Liver (tissue), 9 donors: ENCODE results near the gene GRID1. TPM values are rescaled to one million over a fixed set of nuclear protein-coding genes. Genes with fewer than 3 reads are reported as not detected.

Experiments
- DNase-seq: peaks from one replicate; pipeline ENCODE4 v3.0.0-alpha.2; 2017; ENCODE audit warnings: low spot score
- H3K27ac ChIP-seq, 2 donors: one replicate each; pipeline ENCODE4 v1.7.0; 2013; ENCODE audit warnings: inconsistent platforms in 2 of 2, low read length in 2 of 2, control low read depth in 1 of 2, low read depth in 1 of 2, mild to moderate bottlenecking in 1 of 2
- H3K27me3 ChIP-seq, 4 donors: one replicate each; pipeline versions ENCODE4 v1.6.1 to v1.7.0; 2013; ENCODE audit warnings: low read length in 3 of 4, inconsistent platforms in 1 of 4, mild to moderate bottlenecking in 1 of 4, moderate library complexity in 1 of 4; ENCODE audit not compliant: control insufficient read depth in 4 of 4, insufficient read depth in 4 of 4
- H3K36me3 ChIP-seq, 4 donors: one replicate each; pipeline versions ENCODE4 v1.6.1 to v1.7.0; 2013; ENCODE audit warnings: low read length in 3 of 4, mild to moderate bottlenecking in 3 of 4, low read depth in 1 of 4, moderate library complexity in 1 of 4; ENCODE audit not compliant: control insufficient read depth in 4 of 4, insufficient read depth in 3 of 4
- H3K4me1 ChIP-seq, 4 donors: one replicate each; pipeline versions ENCODE4 v1.6.1 to v1.7.0; 2013; ENCODE audit warnings: low read length in 3 of 4, mild to moderate bottlenecking in 3 of 4, moderate library complexity in 1 of 4; ENCODE audit not compliant: control insufficient read depth in 4 of 4, insufficient read depth in 4 of 4
- H3K4me3 ChIP-seq, 3 donors: one replicate each; pipeline versions ENCODE4 v1.6.1 to v1.7.0; 2013; ENCODE audit warnings: low read length in 3 of 3, control low read depth in 1 of 3, low read depth in 1 of 3, mild to moderate bottlenecking in 1 of 3
- H3K9ac ChIP-seq, 2 donors: one replicate each; pipeline ENCODE4 v1.7.0; 2013; ENCODE audit warnings: low read length in 2 of 2, mild to moderate bottlenecking in 2 of 2, moderate library complexity in 2 of 2, control low read depth in 1 of 2, low read depth in 1 of 2
- H3K9me3 ChIP-seq, 4 donors: one replicate each; pipeline versions ENCODE4 v1.6.1 to v1.7.0; 2013; ENCODE audit warnings: low read length in 3 of 4; ENCODE audit not compliant: control insufficient read depth in 4 of 4
- EGR1 ChIP-seq, 2 donors: IDR thresholded peaks; 2 replicates each; pipeline ENCODE4 v1.6.1; 2016 to 2018; ENCODE audit warnings: antibody characterized with exemption in 2 of 2, low read depth in 2 of 2
- FOXA1 ChIP-seq: IDR thresholded peaks from 2 replicates; pipeline ENCODE4 v1.6.1; 2016; ENCODE audit warnings: antibody characterized with exemption
- FOXA2 ChIP-seq: IDR thresholded peaks from 2 replicates; pipeline ENCODE4 v1.6.1; 2016; ENCODE audit warnings: antibody characterized with exemption
- HNF4A ChIP-seq, 2 donors: conservative IDR thresholded peaks; 2 replicates each; pipeline ENCODE4 v1.6.1; 2016; ENCODE audit warnings: antibody characterized with exemption in 2 of 2, mild to moderate bottlenecking in 2 of 2
- HNF4G ChIP-seq: IDR thresholded peaks from 2 replicates; pipeline ENCODE4 v1.6.1; 2016; ENCODE audit warnings: antibody characterized with exemption
- JUND ChIP-seq, 2 donors: IDR thresholded peaks; 2 replicates each; pipeline ENCODE4 v1.6.1; 2016; ENCODE audit warnings: antibody characterized with exemption in 2 of 2
- NR2F2 ChIP-seq: IDR thresholded peaks from 2 replicates; pipeline ENCODE4 v1.6.1; 2016; ENCODE audit warnings: antibody characterized with exemption
- SP1 ChIP-seq: IDR thresholded peaks from 2 replicates; pipeline ENCODE4 v1.6.1; 2018; ENCODE audit warnings: antibody characterized with exemption, mild to moderate bottlenecking
- TAF1 ChIP-seq: conservative IDR thresholded peaks from 2 replicates; pipeline ENCODE4 v1.6.1; 2016; ENCODE audit warnings: antibody characterized with exemption, mild to moderate bottlenecking
- YY1 ChIP-seq: IDR thresholded peaks from 2 replicates; pipeline ENCODE4 v1.6.1; 2016; ENCODE audit warnings: antibody characterized with exemption, mild to moderate bottlenecking
- WGBS: extraction: QIAGEN DNeasy Blood & Tissue Kit; methylation state at CpG from one replicate; pipeline ENCODE4 v1.1.7; 2013; 5-methylcytosine and 5-hydroxymethylcytosine counted together
- polyA plus RNA-seq, 2 donors: library from polyadenylated mRNA; stranded (reverse) in 1 of 2; unstranded in 1 of 2; fragments of 200-250 nt in 1 of 2; fragments of >200 nt in 1 of 2; fragmentation: Nextera tagmentation in 1 of 2; extraction: Ambion mirVana in 1 of 2; gene quantifications; one replicate each; pipeline versions ENCODE4 v1.2.1 to v1.2.3, GENCODE V29; 2013 to 2015
- total RNA-seq, 2 donors: library from RNA; depleted of rRNA; stranded (reverse); fragments of >200 nt; gene quantifications; one replicate each; pipeline ENCODE4 v1.2.3, GENCODE V29; 2014
- TF ChIP-seq, protein P1 (sequence below): fragments of 150-350 bp; IDR thresholded peaks from 2 replicates; pipeline ENCODE4 v1.5.1; 2017; ENCODE audit warnings: improper control_type of control experiment, low read depth, low read length; ENCODE audit not compliant: missing input control
- TF ChIP-seq, protein P2 (sequence below): IDR thresholded peaks from 2 replicates; pipeline ENCODE4 v1.6.1; 2016; ENCODE audit warnings: antibody characterized with exemption
- TF ChIP-seq, protein P3 (sequence below): IDR thresholded peaks from 2 replicates; pipeline ENCODE4 v1.6.1; 2016; ENCODE audit warnings: antibody characterized with exemption
- TF ChIP-seq, protein P4 (sequence below): IDR thresholded peaks from 2 replicates; pipeline ENCODE4 v1.6.1; 2016; ENCODE audit warnings: antibody characterized with exemption
- TF ChIP-seq, protein P5 (sequence below): IDR thresholded peaks from 2 replicates; pipeline ENCODE4 v1.6.1; 2016; ENCODE audit warnings: antibody characterized with exemption, mild to moderate bottlenecking
- donor health status: healthy.
- donor health status: healthy.
- donor health status: healthy.
- donor health status: healthy.
- donor health status: healthy.

The GRID1 gene
- total and polyA plus RNA-seq, 4 donors: 0.09 to 0.17 (median 0.14) TPM; not detected in 1

DNA sequence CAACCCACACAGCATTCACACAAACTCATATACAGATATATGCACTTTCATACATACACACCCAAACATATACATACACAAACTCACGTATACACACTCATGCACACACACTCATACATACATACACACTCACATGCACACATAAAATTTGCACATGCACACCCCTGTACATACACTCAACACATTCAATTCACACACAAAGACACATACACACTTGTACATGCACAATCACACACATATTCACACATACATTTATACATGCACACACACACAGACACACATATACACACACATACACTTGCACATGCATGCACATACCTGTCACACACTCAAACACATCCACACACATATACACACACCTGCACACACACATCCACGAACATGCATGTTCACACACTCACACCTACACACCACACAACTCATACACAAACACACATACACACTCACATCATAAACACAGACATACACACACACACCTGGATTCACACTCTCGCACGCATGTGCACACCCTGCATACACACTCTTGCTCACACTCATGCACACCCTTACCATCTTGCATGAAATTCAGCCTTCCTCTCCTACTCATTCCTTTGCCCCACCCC lies 451.2 kb downstream of the GRID1 start:
- no peaks in the 10 kb centered on the region for H3K27me3 ChIP-seq
- no peak overlapping the region for H3K4me3 ChIP-seq
- H3K9ac ChIP-seq: no peak overlapping the region
- H3K36me3 ChIP-seq: no peaks in the 10 kb centered on the region
- TF ChIP-seq JUND (IDR thresholded peaks at IDR 0.05) (no peak), FOXA1 (no peak), NR2F2 (no peak), HNF4G (no peak), HNF4A (conservative IDR thresholded peaks at IDR 0.05) (no peak), SP1 (no peak), EGR1 (IDR thresholded peaks at IDR 0.05; ENCODE audit: low read depth in 2 of 2) (no peak), FOXA2 (no peak), TAF1 (no peak)
- TF ChIP-seq, protein P1, sequence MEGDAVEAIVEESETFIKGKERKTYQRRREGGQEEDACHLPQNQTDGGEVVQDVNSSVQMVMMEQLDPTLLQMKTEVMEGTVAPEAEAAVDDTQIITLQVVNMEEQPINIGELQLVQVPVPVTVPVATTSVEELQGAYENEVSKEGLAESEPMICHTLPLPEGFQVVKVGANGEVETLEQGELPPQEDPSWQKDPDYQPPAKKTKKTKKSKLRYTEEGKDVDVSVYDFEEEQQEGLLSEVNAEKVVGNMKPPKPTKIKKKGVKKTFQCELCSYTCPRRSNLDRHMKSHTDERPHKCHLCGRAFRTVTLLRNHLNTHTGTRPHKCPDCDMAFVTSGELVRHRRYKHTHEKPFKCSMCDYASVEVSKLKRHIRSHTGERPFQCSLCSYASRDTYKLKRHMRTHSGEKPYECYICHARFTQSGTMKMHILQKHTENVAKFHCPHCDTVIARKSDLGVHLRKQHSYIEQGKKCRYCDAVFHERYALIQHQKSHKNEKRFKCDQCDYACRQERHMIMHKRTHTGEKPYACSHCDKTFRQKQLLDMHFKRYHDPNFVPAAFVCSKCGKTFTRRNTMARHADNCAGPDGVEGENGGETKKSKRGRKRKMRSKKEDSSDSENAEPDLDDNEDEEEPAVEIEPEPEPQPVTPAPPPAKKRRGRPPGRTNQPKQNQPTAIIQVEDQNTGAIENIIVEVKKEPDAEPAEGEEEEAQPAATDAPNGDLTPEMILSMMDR: no peak
- TF ChIP-seq, protein P2, sequence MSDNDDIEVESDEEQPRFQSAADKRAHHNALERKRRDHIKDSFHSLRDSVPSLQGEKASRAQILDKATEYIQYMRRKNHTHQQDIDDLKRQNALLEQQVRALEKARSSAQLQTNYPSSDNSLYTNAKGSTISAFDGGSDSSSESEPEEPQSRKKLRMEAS: no peak
- TF ChIP-seq, protein P3, sequence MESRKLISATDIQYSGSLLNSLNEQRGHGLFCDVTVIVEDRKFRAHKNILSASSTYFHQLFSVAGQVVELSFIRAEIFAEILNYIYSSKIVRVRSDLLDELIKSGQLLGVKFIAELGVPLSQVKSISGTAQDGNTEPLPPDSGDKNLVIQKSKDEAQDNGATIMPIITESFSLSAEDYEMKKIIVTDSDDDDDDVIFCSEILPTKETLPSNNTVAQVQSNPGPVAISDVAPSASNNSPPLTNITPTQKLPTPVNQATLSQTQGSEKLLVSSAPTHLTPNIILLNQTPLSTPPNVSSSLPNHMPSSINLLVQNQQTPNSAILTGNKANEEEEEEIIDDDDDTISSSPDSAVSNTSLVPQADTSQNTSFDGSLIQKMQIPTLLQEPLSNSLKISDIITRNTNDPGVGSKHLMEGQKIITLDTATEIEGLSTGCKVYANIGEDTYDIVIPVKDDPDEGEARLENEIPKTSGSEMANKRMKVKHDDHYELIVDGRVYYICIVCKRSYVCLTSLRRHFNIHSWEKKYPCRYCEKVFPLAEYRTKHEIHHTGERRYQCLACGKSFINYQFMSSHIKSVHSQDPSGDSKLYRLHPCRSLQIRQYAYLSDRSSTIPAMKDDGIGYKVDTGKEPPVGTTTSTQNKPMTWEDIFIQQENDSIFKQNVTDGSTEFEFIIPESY: no peak
- TF ChIP-seq, protein P4, sequence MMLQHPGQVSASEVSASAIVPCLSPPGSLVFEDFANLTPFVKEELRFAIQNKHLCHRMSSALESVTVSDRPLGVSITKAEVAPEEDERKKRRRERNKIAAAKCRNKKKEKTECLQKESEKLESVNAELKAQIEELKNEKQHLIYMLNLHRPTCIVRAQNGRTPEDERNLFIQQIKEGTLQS: no peak
- DNase-seq: no peak
- H3K4me1 ChIP-seq: peaks cover 0 to 9% (median 3%) of the 10 kb centered on the region in 4 donors
- H3K9me3 ChIP-seq: no peaks in the 10 kb centered on the region
- 95% methylated on average over 4 of the region's 4 CpGs for WGBS
- no peak overlapping the region for H3K27ac ChIP-seq

DNA sequence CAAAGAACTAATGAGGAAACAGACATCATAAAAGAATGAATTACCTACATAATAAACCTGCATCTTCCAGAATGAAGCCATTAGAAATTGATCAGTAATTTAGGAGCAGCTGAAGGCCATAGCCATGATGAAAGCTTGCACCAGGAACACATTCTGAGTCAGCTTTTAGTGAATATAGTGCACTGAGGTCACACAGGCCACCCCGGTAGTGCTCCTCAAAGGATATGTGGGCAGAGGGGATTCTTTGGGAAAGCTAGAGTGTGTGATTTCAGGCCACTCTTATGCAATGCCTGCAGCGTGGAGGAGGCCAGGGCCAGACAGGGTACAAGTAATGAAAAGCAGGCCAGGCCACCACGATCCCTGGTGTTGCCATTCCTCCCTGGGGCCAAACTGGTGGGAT lies 451.9 kb downstream of the GRID1 start:
- TF ChIP-seq HNF4G (no peak), YY1 (no peak), HNF4A (conservative IDR thresholded peaks at IDR 0.05) (no peak), EGR1 (IDR thresholded peaks at IDR 0.05; ENCODE audit: low read depth in 2 of 2) (no peak)
- TF ChIP-seq, protein P2: no peak
- TF ChIP-seq, protein P5, sequence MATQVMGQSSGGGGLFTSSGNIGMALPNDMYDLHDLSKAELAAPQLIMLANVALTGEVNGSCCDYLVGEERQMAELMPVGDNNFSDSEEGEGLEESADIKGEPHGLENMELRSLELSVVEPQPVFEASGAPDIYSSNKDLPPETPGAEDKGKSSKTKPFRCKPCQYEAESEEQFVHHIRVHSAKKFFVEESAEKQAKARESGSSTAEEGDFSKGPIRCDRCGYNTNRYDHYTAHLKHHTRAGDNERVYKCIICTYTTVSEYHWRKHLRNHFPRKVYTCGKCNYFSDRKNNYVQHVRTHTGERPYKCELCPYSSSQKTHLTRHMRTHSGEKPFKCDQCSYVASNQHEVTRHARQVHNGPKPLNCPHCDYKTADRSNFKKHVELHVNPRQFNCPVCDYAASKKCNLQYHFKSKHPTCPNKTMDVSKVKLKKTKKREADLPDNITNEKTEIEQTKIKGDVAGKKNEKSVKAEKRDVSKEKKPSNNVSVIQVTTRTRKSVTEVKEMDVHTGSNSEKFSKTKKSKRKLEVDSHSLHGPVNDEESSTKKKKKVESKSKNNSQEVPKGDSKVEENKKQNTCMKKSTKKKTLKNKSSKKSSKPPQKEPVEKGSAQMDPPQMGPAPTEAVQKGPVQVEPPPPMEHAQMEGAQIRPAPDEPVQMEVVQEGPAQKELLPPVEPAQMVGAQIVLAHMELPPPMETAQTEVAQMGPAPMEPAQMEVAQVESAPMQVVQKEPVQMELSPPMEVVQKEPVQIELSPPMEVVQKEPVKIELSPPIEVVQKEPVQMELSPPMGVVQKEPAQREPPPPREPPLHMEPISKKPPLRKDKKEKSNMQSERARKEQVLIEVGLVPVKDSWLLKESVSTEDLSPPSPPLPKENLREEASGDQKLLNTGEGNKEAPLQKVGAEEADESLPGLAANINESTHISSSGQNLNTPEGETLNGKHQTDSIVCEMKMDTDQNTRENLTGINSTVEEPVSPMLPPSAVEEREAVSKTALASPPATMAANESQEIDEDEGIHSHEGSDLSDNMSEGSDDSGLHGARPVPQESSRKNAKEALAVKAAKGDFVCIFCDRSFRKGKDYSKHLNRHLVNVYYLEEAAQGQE: no peak
- H3K36me3 ChIP-seq: no peaks in the 10 kb centered on the region
- H3K4me1 ChIP-seq: peaks cover 0 to 9% (median 3%) of the 10 kb centered on the region in 4 donors
- H3K27me3 ChIP-seq: no peaks in the 10 kb centered on the region
- H3K4me3 ChIP-seq: no peak overlapping the region
- DNase-seq: no peak
- no peak overlapping the region for H3K9ac ChIP-seq
- no peak overlapping the region for H3K27ac ChIP-seq
- H3K9me3 ChIP-seq: no peaks in the 10 kb centered on the region
- WGBS: 91% methylated on average over 3 of the region's 3 CpGs
